Measurements from ENCODE around the gene PPP6R2.

Gene PPP6R2

DNA sequence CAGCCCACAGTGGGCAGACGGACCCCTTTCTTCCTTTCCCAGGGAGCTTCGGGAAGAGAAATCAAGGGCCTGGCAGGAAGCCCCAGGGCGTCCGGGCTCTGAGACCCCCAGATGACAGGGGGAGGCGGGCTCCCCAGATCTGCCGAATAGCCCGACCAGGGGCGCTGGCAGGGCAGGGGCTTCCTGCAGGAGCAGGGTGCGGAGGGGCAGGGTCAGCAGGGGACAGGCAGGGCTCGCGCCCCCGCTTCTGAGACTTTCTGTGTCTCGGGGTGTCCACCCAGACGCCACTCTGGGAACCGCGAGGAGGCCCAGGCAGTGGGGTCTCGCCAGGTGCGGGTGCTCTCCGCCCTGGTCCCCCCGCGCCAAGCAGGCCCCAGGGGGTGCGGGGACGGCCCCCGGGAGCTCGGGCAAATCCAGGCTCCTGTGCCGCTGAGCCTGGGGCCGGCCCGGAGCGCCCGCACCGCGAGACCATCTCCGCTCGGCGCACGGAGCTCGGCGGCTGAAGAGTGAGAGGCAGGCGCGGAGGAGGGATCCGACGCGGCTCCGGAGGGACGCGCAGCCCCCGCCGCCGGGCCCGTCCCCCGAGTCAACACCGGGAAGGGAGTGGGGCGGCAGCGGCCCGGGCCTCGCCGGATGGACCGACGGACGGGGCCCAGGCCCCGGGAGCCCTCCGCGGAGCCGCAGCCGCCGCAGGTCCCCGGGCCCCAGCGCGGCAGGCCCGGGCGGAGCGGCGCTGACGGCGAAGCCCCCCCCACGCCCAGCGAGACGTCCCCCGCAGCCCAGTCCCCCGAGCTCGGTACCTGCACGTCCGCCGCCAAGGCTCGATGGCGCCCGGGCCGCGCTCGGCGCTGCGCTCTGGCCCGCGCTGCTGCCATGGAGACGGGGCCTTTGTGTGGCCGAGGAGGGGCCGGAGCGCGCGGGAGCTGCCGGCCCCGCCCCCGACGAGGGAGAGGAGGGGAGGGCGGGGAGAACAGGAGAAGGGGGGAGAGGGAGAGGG is 36.1 kb upstream of the PPP6R2 start, which contains the start of gene PLXNB2:
Gene PLXNB2 (minus strand): TSS at position 894 of the 997 bp plus-strand sequence. CDS start 17,062 bp downstream, outside the sequence.
- peak; percentile 89 for DNase-seq (ENCODE audit: low spot score)

DNA sequence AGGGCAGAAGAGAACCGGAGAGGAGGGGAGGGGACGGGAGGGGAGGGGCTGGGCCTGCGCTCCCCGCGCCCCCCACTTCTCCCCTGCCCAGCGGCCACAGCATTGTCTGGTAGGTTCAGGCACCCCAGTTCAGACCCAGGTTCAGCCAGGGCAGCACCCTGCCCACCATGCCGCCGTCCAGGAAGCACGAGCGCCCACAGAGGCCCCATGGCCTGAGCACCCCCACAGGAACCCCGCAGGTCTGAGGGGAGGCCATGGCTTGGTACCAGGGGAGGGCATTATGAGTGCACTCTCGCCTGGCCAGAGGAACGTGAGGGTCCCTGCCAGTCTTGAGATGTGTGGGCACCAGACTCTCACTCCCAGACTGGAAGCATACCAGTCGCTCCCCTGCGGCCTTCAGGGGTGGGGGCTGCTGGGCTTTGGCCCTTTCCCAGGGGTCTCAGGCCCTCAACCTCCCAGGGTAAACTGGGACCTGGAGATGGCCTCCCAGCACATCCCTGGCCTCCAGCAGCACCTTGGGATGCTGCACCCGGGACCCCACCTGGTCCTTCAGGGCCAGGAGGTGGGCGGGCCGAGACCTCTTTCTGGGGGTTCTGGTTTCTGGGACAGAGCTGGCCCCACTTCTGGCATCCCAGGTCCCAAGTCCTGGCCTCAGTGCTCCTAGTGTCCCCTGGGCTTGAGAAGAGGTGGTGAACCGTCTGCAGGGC is 35.1 kb upstream of the PPP6R2 start:
- DNase-seq (ENCODE audit: low spot score), result no peak

DNA sequence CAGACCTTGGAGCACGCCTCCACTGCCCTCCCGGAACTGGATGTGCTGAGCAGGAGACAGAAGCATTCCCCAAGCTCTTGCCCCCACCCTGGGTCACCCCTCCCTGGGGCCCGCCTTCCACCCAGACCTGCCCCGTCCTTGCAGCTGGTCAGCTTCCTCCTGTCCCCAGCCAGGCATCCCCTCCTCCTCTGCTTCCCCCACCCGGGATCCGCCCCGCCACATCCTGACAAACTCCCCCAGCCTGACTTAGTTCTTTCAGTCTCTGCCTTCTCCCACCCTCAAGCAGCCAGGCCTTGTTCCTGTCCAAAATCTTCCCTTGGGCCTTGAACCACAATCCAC is 34.6 kb upstream of the PPP6R2 start:
- DNase-seq (ENCODE audit: low spot score), result no peak

GRCh38 chr22:50308986-50309600 is 34.0 kb upstream of the PPP6R2 start:
- no peak for DNase-seq (ENCODE audit: low spot score)

- DNase-seq (ENCODE audit: low spot score), result no peak
These were observed 33.5 kb upstream of the PPP6R2 start for GRCh38 chr22:50309601-50309991.

DNA sequence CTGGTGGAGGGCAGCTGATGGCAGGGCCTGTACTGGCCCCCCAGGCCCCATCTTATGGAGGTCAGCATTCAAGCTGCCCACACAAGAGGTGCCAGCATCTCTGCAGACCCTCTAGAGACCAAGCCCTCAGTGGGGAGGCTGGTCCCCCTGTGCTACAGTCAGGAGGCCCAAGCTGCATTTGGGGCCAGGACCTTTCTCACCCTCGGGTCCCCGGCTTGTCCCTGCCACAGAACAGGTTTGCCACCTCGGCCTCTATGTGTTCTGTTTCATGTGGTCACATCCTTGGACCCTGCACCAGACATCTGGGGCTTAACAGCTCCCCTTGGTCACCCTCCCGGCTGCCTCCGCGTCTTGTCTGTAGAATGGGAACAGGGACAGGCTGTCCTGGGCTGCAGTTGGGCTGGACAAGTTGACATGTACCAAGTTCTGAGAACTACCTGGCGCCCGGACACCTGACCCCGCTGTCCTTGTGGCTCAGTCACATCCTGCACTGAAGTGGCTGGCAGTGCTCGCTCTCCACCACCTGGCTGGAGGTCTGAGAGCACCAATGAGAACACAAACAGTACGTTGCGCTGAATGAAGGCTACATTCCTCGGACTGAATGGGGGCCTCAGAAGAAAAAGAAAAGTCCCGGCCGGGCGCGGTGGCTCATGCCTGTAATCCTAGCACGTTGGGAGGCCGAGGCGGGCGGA is 33.0 kb upstream of the PPP6R2 start:
- no peak for DNase-seq (ENCODE audit: low spot score)

DNA sequence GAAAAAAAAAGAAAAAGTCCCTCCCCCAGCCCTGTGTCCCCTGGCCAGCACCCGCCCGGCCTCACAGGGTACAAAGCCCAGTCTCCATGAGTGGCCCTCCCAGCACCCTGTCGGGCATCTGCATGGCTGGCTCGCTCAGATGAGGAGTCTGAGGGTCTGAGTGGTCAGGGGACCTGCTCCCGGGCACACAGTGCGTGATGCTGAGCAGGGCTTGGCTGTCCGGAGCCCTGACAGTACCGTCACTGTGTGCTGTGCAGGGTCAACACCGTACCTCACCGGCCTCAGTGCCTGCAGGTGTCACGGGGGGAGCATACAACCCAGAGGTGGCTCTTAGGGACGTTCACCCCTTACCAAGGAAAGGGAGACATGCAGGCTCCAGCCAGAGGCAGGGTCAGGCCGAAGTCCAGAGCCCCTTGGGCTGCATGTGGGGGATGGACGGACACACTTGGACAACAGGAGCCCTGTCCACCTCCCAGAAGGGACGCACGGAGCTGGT is 32.1 kb upstream of the PPP6R2 start:
- DNase-seq (ENCODE audit: low spot score), result no peak

GRCh38 chr22:50311606-50312351 is 31.3 kb upstream of the PPP6R2 start:
- DNase-seq (ENCODE audit: low spot score), result no peak

DNA sequence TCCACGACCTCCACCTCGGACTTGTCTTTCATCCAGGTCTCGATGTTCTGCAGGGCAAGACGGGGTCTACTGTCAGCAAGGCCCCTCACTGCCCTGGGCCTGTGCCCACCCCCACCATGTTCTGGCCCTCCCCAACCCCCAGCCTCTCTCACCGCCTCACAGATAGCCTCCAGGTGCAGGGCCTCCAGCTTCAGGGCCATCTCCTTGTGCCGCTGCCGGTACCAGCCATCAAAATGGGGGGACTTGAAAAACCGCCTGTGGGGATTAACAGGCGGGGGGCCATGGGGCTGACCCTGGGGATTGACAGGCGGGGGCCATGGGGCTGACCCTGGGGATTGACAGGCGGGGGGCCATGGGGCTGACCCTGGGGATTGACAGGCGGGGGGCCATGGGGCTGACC is 30.8 kb upstream of the PPP6R2 start:
- no peak for DNase-seq (ENCODE audit: low spot score)

- DNase-seq (ENCODE audit: low spot score), result no peak
These were observed 30.1 kb upstream of the PPP6R2 start for GRCh38 chr22:50313021-50313420.

DNA sequence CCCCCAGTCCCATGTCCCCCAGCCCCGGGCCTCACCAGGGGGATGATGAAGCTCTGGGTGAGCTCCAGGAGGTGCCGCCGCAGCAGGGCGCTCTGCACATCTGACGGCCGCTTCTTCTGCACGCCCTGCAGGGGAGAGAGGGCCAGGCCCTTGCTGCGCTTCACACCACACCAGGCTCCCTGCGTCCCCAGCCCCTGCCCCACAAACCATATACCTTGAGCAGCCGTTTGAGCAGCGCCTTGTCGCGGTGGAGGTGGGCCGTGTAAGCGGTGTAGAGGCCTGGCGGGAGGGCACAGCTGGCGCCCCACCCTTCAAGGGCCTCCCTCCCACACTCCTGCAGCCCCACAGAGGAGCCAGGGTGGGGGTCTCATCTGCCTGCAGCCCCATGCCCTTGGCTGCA is 29.5 kb upstream of the PPP6R2 start:
- no peak for DNase-seq (ENCODE audit: low spot score)

GRCh38 chr22:50314081-50314454 is 29.1 kb upstream of the PPP6R2 start:
- no peak for DNase-seq (ENCODE audit: low spot score)

DNA sequence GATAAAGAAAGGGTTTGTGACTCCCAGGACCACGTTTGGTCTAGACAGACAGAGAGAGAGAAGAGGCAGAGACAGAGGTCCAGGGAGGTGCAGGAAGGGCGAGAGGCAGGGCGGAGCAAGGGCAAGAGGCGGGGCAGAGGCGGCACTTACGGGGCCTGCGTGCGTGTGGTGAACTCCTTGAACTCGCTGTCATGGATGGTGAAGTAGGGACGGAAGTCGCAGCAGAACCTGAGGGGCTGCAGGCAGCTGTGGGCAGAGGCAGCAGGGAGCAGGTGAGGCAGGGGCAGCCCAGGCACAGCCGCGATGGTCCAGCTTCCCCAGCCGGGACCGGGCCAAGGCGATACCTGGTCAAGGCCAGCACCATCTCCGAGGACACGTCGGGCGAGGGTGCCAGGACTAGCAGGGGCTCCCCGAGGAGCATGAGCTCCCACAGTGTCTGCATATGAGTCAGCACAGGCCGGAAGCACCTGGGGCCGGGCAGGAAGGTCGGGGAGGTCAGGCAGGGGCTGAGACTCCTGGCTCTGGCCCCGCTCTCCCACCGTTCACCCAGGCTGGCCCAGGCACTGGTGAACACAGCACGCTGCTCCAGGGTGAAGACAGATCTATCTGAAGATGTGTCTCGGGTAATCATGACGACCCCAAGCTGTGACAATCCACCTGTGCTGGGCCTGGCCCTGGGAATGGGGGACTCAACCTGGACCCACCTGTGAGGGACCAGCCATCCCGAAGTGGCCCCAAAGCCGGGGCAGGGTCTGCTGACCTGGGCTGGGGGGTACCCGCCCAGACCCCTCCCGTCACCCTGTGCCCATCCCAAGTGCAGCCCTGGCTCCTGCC is 28.5 kb upstream of the PPP6R2 start:
- DNase-seq (ENCODE audit: low spot score), result no peak

GRCh38 chr22:50315289-50316113 is 27.6 kb upstream of the PPP6R2 start:
- peak; percentile 3 for DNase-seq (ENCODE audit: low spot score)

- peak; percentile 4 for DNase-seq (ENCODE audit: low spot score)
These were observed 26.7 kb upstream of the PPP6R2 start for GRCh38 chr22:50316114-50317065.

GRCh38 chr22:50317178-50317577 is 25.9 kb upstream of the PPP6R2 start:
- DNase-seq (ENCODE audit: low spot score), result no peak

- DNase-seq (ENCODE audit: low spot score), result peak; percentile 5
These were observed 25.5 kb upstream of the PPP6R2 start for GRCh38 chr22:50317674-50318073.

GRCh38 chr22:50318356-50318697 is 24.8 kb upstream of the PPP6R2 start:
- peak; percentile 21 for DNase-seq (ENCODE audit: low spot score)
